GM23248 (cell line): ENCODE data around the gene TRIM54. TPM values are rescaled to one million over a fixed set of nuclear protein-coding genes. Genes with fewer than 3 reads are reported as not detected.

ENCODE experiments used
- DNase-seq: peaks from one replicate; pipeline ENCODE4 v3.0.0-alpha.2; 2015
- H2AFZ ChIP-seq: fragments of 200-600 bp; sonication (generic); 2 replicates; pipeline ENCODE4 v1.6.1; 2016; ENCODE audit warnings: antibody characterized with exemption
- H3F3A ChIP-seq: fragments of 200-600 bp; sonication (generic); 2 replicates; pipeline ENCODE4 v1.6.1; 2016; ENCODE audit warnings: mild to moderate bottlenecking, antibody characterized with exemption, mixed run types; ENCODE audit not compliant: insufficient read depth
- H3K27ac ChIP-seq: fragments of 200-600 bp; sonication (generic); 2 replicates; pipeline ENCODE4 v1.5.1; 2016; ENCODE audit warnings: mild to moderate bottlenecking
- H3K27me3 ChIP-seq: fragments of 200-600 bp; sonication (generic); replicated peaks from 2 replicates; pipeline ENCODE4 v1.6.1; 2016; ENCODE audit warnings: mild to moderate bottlenecking; ENCODE audit not compliant: insufficient read depth
- H3K36me3 ChIP-seq: fragments of 200-600 bp; sonication (generic); 2 replicates; pipeline ENCODE4 v1.6.1; 2016; ENCODE audit warnings: low read depth, mild to moderate bottlenecking
- H3K4me1 ChIP-seq: fragments of 200-600 bp; sonication (generic); 2 replicates; pipeline ENCODE4 v1.6.1; 2016; ENCODE audit warnings: mild to moderate bottlenecking; ENCODE audit not compliant: insufficient read depth
- H3K4me2 ChIP-seq: fragments of 200-600 bp; sonication (generic); one replicate; pipeline ENCODE4 v1.6.1; 2016; ENCODE audit warnings: mild to moderate bottlenecking; ENCODE audit not compliant: unreplicated experiment
- H3K4me3 ChIP-seq: fragments of 200-600 bp; sonication (generic); 2 replicates; pipeline ENCODE4 v1.5.1; 2016; ENCODE audit warnings: mild to moderate bottlenecking
- H3K79me2 ChIP-seq: fragments of 200-600 bp; sonication (generic); 2 replicates; pipeline ENCODE4 v1.6.1; 2016; ENCODE audit warnings: mild to moderate bottlenecking; ENCODE audit not compliant: insufficient read depth
- H3K9ac ChIP-seq: fragments of 200-600 bp; sonication (generic); 2 replicates; pipeline ENCODE4 v1.6.1; 2016; ENCODE audit warnings: mild to moderate bottlenecking
- H3K9me2 ChIP-seq: fragments of 200-600 bp; sonication (generic); 2 replicates; pipeline ENCODE4 v1.6.1; 2016; ENCODE audit warnings: mixed run types, mild to moderate bottlenecking, moderate library complexity; ENCODE audit not compliant: insufficient read depth
- H3K9me3 ChIP-seq: fragments of 200-600 bp; sonication (generic); one replicate; pipeline ENCODE4 v1.6.1; 2017; ENCODE audit warnings: low read depth
- H4K20me1 ChIP-seq: fragments of 200-600 bp; sonication (generic); 2 replicates; pipeline ENCODE4 v1.6.0; 2016; ENCODE audit not compliant: insufficient read depth
- EZH2 ChIP-seq: fragments of 200-600 bp; sonication (generic); IDR thresholded peaks from 2 replicates; pipeline ENCODE4 v1.6.1; 2018; ENCODE audit warnings: antibody characterized with exemption, mild to moderate bottlenecking; ENCODE audit not compliant: insufficient read depth, poor library complexity, severe bottlenecking
- EZH2phosphoT487 ChIP-seq: fragments of 200-600 bp; sonication (generic); IDR thresholded peaks from 2 replicates; pipeline ENCODE4 v1.6.1; 2018; ENCODE audit warnings: antibody characterized with exemption, moderate library complexity, mild to moderate bottlenecking, low read depth; ENCODE audit not compliant: insufficient read depth
- WGBS, 2 experiments: methylation state at CpG; one replicate each; pipeline ENCODE4 v1.1.6; 2015 to 2017; ENCODE audit warnings: low lambda C conversion rate in 2 of 2, low coverage in 1 of 2; ENCODE audit errors: missing lambda C conversion rate in 2 of 2; 5-methylcytosine and 5-hydroxymethylcytosine counted together
- in situ Hi-C: fragments of 300-500 bp; cut with MboI; formaldehyde crosslinking; loops from 2 replicates; pipeline ENCODE4 v1.15.0; 2020
- polyA plus RNA-seq: library from polyadenylated mRNA; unstranded; fragments of >200 nt; fragmentation: Nextera tagmentation; extraction: Ambion mirVana; gene quantifications from 2 replicates; pipeline ENCODE4 v1.2.1, GENCODE V29; 2016
- total RNA-seq: library from RNA; depleted of rRNA; stranded (reverse); fragments of >200 nt; shearing (Covaris generic); gene quantifications from 2 replicates; pipeline ENCODE4 v1.2.3, GENCODE V29; 2014

TRIM54 gene
- total and polyA plus RNA-seq, 2 experiments from 2014 or later: not detected

DNA sequence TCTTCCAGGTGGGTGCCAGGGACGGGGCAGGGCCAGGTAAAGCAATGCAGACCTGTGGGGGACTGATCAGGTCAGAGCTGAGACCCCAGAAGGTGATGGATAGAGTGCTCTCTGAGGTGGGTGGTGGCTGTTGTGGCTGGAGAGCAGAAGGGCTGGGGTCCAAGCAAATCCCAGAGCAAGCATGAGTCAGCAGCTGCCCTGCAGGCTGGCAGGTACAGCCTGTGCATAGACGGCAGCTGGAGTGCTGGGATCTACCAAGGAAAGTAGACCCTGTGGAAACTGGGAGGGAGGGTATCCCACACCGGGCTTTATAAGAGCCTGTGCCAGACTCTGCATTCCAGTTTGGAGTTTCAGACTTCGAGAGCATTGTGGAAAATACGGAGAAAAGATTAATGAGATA, 663 bp downstream of the TRIM54 start:
- Histone ChIP-seq H3K4me1 (peaks cover 18% of the 10 kb centered on the region), H3K27ac (no peak overlapping the region), H3K79me2 (no peaks in the 10 kb centered on the region), H3K9me3 (no peaks in the 10 kb centered on the region), H3K9me2 (no peaks in the 10 kb centered on the region), H2AFZ (no peak overlapping the region), H3K27me3 (peaks cover 8% of the 10 kb centered on the region; the same call in 1 of the 2 replicates), H3K4me3 (no peak overlapping the region), H4K20me1 (no peaks in the 10 kb centered on the region), H3K36me3 (no peaks in the 10 kb centered on the region), H3F3A (0 out of 2 replicates have a peak, but pooled peaks cover 3% of the 10 kb centered on the region), H3K9ac (no peak overlapping the region), H3K4me2 (no peak overlapping the region)
- in situ Hi-C loops: loop anchor here (10.0 kb wide), 1 partner anchor 178 kb away; no protein-coding TSS in a partner anchor
- TF ChIP-seq EZH2phosphoT487 (no peak), EZH2 (no peak)
- 39 to 47% methylated on average over 5 of the region's 5 CpGs for WGBS, 2 experiments
- no peak for DNase-seq

DNA sequence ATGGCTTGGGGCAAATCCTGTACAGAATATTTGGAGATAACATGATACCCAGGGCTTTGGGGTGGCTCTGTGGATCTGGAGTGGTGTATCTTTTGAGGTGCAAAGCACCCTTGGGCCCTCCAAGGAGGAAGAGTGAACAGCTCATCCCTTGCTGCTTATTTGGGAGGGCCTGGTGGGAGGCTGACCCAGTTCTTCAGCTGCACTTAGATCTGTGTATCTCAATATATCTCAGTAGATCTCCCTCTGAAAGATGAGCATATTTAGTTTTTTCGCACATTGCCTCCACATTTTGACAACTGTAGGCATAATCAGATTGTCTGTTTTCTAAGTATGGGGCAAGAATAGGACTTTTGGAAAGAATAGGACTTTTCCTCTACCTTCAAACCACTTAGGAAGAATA, 2.8 kb downstream of the TRIM54 start:
- in situ Hi-C loops: loop anchor here (10.0 kb wide), 1 partner anchor 180 kb away; no protein-coding TSS in a partner anchor
- H3K4me3 ChIP-seq: no peak overlapping the region
- H3K36me3 ChIP-seq: no peaks in the 10 kb centered on the region
- no peak for TF ChIP-seq EZH2
- no peak for TF ChIP-seq EZH2phosphoT487
- H3K27me3 ChIP-seq: 0 out of 2 replicates have a peak, but pooled peaks cover 8% of the 10 kb centered on the region
- H3K79me2 ChIP-seq: no peaks in the 10 kb centered on the region
- no peak overlapping the region for H3K9ac ChIP-seq
- 0 out of 2 replicates have a peak, but pooled peaks cover 3% of the 10 kb centered on the region for H3F3A ChIP-seq
- H2AFZ ChIP-seq: no peak overlapping the region
- H3K4me2 ChIP-seq: no peak overlapping the region
- no peak overlapping the region for H3K27ac ChIP-seq
- H3K9me3 ChIP-seq: no peaks in the 10 kb centered on the region
- peaks cover 18% of the 10 kb centered on the region for H3K4me1 ChIP-seq
- no peaks in the 10 kb centered on the region for H3K9me2 ChIP-seq
- no peak for DNase-seq
- WGBS, 2 experiments: 89 to 90% methylated on average over 1 of the region's 1 CpG
- H4K20me1 ChIP-seq: no peaks in the 10 kb centered on the region

DNA sequence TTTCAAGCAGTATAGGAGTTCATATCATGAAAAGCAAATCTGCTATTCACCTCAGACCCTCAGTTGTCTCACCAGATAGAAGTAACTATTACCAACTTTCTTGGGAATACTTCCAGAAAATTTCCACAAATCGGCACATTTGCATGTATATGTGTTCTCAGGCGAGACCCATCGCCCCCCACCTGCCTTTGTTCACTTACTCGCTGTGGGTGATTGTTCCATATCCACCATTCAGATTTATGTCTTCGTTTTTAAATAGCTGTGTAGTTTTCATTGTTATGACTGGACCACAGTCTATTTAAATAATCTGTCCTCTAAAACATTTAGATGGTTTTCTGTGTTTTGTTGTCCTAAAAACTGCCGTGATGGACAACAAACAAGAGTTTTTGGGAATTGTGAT, 3.3 kb downstream of the TRIM54 start:
- no peak for DNase-seq
- Histone ChIP-seq H3F3A (0 out of 2 replicates have a peak, but pooled peaks cover 3% of the 10 kb centered on the region), H3K79me2 (no peaks in the 10 kb centered on the region), H3K4me3 (no peak overlapping the region), H3K27ac (no peak overlapping the region), H3K9me3 (no peaks in the 10 kb centered on the region), H3K36me3 (no peaks in the 10 kb centered on the region), H3K9me2 (no peaks in the 10 kb centered on the region), H4K20me1 (no peaks in the 10 kb centered on the region), H3K4me2 (no peak overlapping the region), H3K9ac (no peak overlapping the region), H3K4me1 (peaks cover 18% of the 10 kb centered on the region), H3K27me3 (0 out of 2 replicates have a peak, but pooled peaks cover 8% of the 10 kb centered on the region), H2AFZ (no peak overlapping the region)
- in situ Hi-C loops: loop anchor here (10.0 kb wide), 1 partner anchor 181 kb away; no protein-coding TSS in a partner anchor
- TF ChIP-seq EZH2phosphoT487 (no peak), EZH2 (no peak)
- WGBS, 2 experiments: 37 to 44% methylated on average over 6 of the region's 6 CpGs

DNA sequence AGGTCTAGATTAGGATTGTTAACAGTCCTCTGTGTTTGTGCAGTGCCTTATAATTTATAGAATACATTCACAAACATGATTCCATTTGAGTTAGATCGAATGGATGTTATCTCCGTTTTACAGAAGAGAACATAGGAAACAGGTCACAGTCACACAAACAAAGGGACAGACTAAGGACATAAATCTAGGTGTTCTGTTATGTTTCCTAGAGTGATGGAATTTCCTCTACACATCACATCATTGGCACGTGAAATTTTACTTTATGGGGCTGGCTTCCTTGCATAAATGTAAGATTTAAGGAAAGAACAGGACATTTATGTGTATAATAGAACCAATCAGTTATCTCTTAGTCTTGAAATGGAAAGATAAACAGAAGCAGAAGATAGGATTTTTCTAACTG, 6.4 kb downstream of the TRIM54 start:
- no peak overlapping the region for H3K4me3 ChIP-seq
- H3K27ac ChIP-seq: no peak overlapping the region
- 0 out of 2 replicates have a peak, but pooled peaks cover 8% of the 10 kb centered on the region for H3K27me3 ChIP-seq
- no peaks in the 10 kb centered on the region for H3K36me3 ChIP-seq
- no peak overlapping the region for H3K4me2 ChIP-seq
- H3K9ac ChIP-seq: no peak overlapping the region
- in situ Hi-C loops: loop anchor here (10.0 kb wide), 1 partner anchor 184 kb away; no protein-coding TSS in a partner anchor
- TF ChIP-seq EZH2phosphoT487 (no peak), EZH2 (no peak)
- DNase-seq: no peak
- no peaks in the 10 kb centered on the region for H3K9me2 ChIP-seq
- no peaks in the 10 kb centered on the region for H3K9me3 ChIP-seq
- H3K4me1 ChIP-seq: peaks cover 11% of the 10 kb centered on the region
- H4K20me1 ChIP-seq: no peaks in the 10 kb centered on the region
- WGBS, 2 experiments: 32 to 43% methylated on average over 3 of the region's 3 CpGs
- H2AFZ ChIP-seq: no peak overlapping the region
- no peaks in the 10 kb centered on the region for H3K79me2 ChIP-seq
- H3F3A ChIP-seq: peaks cover 14% of the 10 kb centered on the region
